ENCODE measurements around the gene IL17REL.
"Not testable (repeated sequence)": the region's sequence is repeated elsewhere in the genome, so short reads cannot be mapped to it uniquely, and the experiment has no call there.

The IL17REL gene

DNA sequence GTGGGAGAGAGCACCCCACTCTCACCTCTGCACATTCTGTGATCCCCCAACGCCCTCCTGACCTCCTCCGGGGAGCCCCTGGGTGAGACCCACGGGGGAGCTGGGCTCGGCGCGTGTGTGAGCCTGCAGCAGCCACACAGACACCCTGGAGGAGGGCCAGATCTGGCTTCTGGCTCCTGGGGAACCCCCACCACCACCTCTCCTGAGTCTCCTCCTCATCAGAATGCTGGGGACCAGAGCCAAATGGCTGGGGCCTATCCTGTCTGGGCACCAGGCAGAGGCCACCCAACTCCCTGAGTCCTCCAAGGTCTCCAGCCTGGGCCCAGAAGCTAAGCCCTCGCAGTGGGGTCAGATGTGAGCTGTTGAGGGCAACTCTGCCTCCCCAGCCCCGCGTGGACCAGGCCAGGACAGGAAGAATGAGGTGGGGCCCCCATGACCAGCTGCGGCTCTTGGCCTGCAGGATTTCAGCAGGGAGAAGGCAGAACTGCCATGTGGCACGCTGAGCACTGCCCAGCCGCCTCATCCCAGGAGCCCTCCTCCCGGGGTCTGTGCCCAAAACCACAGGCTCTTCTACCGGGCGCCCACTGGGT is 57.5 kb downstream of the IL17REL start:
- DNase-seq = no peak

DNA sequence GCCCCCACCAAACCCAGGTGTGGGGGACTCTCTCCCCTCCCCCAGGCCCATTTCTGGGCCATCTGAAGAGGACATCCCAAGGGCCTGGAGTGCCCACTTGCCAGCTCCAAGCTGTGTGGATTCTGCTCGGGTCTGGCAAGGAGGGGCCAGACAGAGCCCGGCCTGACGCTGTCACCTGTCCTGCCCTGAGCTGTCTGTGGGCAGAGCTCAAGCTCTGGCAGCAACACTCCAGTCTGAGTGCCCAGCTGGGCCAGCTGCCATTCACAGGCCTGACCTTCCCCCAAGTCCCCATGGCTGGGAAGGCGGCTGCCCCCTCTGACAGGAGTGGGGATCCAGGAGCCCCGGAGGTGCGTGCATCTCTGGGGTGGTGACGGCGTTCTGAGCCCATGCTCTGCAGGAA is 58.2 kb downstream of the IL17REL start:
- DNase-seq = no peak

DNA sequence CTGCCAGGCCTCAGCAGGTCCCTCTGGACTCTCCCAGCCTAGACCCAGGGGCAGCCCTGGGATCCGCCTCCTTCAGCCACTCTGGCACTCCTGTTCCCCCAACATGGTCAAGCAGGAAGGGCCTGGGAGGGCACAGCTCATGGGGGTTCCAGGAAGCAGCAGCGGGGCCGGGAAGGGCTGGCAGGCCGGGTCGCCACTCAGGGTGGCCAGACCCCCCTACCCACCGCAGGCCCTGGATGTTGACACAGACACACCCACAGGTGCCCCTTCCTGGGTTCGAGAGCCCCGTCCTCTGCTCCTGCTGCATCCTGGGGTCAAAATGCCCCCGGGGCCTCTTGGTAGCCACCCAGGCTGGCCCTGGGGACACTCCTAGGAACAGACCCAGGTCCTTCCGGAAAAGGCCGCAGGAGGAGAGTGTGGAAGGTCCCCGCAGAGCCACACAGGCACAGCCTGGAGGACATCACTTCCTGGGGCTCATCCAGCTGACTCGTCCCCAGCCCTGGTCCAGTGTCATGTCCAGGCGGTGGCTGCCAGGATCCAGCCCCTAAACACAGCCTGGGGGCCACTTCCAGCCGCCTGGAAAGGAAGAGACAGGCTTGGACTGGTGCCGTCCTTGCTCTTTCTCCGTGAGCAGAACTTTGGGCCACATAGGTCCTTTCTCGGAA is 58.8 kb downstream of the IL17REL start:
- DNase-seq = no peak

DNA sequence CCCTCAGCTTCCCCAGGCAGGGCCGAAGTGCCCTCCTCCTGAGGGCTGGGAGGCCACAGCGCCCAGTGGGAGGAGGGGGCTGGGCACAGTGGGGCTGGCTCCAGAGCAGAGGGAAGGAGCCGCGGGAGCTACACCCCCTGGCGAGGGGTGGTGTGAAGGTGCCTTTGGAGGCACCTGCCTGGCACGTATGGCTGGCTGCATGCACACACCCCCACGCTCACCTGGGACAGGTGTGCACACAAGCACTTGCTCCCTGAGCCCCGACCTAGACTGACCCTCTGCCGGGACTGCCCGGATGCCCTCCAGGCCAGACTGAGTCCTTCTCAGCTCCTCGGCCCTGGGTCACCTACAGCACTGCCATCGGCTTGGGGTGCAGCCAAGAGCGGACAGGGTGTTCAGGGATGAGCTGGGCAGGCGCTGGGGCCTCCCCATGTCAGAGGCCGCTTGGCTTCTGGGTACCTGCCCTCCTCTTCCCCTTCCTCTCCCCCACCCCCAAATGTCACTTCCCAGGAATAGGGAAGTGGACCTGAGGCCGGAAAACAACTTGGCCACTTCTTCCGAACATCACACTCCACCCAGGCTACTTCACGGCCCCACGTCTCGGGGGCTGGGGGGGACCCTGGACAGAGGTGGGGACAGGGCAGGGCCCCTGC is 59.4 kb downstream of the IL17REL start:
- no peak for DNase-seq

DNA sequence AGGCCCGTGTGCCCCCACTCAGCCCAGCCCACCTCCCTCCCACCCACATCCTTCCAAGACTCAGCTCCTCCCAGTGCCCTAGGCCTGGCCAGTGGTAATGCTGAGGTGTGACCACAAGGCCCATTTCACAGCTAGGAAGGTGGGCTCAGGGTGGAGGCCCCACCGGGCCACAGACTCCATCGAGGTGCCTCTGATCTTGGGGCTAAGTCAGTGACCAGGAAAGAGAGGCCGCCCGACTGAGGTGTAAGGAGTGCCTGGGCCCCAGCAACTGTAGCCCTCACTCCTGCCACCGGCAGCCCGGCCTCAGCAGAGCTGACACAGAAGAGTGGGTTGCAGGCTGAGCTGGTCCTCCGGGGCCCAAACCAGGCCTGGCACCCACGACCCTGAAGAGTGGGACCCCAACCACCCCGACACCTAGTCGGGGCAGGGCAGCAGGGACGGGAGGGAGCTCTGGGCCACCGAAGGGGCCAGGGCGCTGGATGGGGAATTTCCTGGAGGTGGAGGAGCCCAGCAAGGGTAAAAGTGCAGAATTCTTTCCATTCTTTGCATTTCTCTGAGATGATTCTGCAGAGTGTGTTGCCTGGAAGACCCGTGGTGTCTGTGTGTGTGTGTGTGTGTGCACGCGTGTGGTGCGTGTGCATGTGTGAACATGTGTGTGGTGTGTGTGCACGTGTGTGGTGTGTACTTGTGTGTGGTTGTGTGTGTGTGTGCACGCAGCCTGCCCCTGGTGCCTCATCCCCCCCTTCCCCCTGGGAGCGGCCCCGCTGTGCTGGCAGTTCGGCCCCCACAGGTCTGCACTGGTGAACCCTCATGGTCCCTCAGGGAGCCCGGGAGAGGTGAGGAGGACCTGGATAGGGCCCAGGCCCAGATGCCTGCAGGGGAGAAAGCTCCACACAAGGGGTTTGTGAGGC is 60.3 kb downstream of the IL17REL start:
- no peak for DNase-seq

DNA sequence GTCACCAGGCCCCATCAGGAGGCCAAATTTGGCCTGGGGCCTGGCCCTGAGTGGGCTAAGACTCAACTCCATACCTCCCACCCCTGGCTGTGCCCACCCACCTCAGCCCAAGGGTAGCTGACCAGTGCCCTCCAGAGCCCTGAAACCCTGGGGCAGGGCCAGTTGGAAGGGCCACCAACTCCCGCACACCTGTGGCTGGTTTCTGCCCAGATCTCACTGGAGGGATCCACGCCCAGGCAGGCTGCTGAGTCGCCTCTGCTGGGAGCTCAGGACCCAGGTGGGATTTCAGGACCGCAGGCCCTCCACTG is 60.9 kb downstream of the IL17REL start:
- no peak for DNase-seq

DNA sequence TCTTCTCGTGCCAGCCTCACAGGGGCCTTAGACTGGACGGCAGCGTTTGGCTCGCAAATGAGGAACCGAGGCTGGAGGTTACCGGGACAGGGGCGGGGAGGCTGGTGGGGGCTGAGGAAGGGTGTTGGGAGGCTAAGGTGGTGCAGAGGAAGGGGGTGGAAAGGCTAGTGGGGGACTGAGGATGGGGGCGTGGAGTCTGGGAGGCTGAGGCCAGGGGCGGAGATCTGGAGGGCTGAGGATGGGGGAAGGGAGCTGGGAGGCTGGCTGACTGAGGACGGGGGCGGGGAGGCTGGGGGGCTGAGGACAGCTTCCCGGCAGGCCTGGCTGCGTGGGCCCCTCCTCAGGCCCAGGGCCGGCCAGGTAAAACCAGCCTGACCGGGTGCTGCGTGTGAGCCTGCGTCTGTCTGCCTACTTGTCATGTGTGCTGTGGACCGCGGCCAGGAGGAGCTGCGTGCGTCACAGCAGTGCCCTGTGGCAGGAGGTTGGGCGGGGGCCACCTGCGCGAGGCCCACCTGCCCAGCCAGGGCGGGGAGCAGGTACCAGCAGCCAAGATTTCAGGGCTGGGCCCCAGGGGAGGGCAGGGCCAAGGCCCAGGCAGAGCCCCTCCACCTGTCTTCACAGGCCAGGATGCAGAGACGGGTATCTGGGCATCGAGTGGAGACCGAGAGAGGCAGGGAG is 61.4 kb downstream of the IL17REL start:
- no peak for DNase-seq

DNA sequence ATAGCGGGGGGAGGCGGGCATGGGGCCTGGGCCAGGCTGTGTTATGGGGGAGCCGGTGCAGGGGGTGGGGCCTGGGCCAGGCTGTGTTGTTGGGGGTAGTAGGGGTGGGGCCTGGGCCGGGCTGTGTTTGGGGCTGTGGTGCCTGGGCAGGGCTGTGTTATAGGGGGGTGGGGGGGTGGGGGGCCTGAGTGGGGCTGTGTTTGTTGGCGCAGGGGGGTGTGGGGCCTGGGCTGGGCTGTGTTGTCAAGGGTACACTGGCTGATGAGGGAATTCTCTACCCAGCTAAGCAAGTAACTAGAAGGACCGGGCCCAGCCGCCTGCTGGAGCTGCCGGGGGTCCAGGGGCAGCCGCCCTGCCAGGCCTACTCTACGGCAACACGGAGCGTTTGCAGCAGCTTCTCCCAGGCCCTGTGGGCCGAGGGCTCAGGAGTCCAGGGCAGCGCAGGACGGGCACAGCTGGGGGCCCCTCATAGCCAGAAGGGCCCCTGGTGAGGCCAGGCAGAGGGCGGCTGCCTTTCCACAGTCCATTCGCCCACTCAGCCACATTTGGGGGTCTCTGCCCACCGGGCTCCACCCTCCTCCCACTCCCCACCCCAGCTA is 62.1 kb downstream of the IL17REL start:
- DNase-seq = no peak

DNA sequence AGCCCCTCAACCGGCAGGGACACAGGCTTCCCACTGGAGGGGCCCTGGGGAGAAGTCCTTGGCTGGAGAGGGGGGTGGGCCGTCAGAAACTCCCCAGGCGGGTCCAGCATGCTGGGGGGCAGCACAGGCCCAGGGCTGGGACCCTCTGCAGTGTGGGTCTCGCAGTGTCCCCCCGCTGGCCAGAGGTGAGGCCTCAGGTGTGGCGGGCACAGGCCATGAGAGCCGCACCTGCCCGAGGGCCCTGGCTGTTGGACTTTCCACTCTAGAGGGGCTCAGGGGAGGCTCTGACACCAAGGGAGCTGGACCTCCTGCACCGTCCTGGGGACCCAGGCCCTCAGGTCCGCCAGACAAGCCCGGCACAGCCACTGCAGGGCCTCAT is 62.7 kb downstream of the IL17REL start:
- DNase-seq = no peak

DNA sequence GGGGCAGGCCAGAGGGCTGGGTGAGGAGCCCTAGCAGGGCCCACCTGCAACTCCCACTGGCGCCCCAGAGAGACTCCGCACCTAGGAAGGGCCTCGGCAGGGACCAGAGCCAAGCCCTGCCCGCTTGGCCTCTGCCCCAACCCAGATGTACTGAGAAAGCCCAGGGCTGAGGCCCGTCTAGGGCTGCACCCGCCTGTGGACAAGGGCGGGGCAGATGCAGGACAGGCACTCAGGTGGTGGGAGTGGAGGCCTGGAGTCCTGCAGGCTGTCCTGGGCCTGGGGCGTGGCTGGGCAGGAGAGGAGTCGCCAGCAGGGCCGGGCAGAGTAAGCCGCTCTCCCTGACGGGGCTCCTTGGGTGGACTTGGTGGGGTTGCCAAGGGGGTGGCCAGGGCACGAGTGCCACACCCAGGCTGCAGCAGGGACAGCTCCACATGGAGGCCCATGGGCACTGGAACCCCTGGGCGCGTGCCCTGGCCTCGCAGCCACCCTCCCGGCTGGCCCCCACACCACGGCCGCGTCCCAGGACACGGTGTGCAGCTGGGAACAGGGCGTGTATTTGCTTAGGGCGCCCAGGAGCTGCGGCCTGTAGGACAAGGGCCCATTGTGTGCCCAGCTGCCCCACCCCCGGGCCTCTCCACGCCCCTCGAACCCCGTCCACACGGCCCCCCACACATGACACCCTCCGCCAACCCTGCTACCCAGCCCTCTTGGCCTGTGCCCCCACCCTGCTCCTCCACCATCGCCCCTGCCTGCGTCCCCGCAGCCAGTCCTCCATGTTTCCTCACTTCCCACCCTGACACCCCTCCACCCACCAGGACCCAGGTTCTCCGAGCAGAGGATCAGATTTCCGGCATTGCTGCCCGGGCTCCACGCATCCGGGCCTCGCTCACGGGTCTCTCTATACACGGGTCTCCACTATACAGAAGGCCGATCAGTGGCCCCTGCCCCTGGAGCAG is 63.3 kb downstream of the IL17REL start:
- DNase-seq = no peak

DNA sequence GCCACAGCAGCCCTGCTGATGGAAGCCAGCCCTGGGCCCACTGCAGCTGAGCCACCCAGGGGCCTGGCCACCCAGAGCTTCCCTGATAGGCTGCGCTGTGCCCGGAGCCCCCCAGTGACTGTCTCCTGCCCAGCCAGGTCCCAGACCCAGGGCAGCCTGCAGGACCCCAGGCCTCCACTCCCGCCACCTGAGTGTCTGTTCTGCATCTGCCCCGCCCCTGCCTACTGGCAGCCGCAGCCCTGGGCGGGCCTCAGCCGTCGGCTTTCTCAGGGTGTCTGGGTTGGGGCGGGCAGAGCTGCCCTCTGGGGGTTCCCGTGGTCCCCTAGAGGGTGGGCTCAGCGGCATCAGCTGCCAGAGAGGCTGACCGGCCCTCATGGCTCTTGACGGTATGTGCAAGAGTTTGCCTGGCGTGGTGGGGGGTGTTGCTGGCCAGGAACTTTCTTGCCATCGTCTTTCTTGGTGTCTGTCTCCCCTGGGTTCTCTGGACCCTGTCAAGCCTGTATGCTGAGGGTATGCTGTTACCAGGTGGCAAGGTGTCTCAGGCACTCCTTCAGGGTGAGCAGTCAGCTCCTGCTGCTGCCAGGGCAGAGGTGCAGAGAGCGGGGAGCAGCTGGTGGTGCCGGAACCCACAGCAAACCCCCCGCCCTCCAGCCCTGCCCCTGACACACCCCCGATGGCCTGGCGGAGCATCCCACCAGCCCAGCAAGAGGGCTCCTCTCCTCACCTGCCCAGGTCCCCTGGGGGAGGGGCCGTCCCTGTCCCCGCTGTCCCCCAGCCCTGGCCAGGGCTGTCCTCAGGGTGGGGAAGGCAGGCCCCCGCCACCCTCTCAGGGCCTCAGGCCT is 64.2 kb downstream of the IL17REL start:
- DNase-seq = no peak

DNA sequence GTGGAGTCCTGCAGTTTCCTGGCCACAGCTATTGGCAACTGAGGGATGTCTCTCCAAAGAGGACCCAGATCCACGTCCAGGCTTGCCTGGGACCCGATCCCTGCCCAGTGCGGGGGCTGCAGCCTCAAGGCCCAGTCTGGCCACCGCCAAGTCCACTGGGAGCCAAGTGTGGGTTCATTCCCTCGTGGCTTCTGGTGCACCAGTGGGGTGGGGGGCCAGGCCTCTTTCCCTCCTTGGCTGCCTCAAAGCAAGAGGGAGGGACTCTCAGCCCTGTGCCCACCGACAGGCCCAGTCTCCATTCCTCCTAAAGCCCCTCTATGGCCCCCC is 65.3 kb downstream of the IL17REL start:
- DNase-seq = no peak

DNA sequence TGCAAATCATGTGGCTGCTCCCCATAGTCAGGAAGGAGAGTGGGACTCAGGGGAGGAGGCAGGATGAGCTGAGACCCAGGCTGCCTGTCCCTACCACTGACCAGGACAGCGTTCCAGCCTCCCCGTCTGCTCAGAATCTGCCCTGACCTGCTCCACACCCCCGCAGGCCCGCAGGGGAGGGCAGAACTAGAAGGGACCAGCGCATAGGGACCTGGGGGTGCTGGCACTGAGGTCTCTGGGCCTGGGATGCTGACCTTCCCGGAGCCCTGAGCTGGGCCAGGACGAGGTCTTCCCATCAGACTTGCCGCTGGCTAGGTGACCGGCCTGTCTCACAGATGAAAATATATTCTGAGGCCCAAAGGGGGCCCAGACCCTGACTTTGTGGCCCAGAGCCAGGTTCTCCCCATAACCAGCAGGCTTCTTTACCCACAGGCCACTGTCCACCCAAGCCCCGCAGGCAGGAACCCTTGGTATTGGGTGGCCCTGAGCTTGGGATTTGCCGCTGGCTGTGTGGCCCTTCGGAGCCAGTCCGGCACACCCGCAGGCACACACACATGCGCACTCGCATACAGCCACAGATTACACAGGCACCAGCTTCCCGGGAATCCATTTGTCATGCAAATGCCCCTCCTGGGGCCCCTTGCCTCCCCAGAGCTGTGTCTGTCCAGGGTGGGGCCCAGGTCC is 65.8 kb downstream of the IL17REL start:
- no peak for DNase-seq

DNA sequence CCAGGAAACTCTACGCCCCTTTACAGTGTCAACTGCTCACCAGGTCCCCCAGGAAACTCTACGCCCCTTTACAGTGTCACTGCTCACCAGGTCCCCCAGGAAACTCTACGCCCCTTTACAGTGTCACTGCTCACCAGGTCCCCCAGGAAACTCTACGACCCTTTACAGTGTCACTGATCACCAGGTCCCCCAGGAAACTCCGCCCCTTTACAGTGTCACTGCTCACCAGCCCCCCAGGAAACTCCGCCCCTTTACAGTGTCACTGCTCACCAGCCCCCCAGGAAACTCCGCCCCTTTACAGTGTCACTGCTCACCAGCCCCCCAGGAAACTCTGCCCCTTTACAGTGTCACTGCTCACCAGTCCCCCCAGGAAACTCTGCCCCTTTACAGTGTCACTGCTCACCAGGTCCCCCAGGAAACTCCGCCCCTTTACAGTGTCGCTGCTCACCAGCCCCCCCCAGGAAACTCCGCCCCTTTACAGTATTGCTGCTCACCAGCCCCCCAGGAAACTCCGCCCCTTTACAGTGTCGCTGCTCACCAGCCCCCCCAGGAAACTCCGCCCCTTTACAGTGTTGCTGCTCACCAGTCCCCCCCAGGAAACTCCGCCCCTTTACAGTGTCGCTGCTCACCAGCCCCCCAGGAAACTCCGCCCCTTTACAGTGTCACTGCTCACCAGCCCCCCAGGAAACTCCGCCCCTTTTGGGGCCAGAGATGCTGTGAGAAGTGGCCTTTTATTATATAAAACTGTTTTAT is 67.3 kb downstream of the IL17REL start:
- not testable (repeated sequence) for DNase-seq

Data from activated gamma-delta T cell (primary cell).